Breast epithelium (tissue), 3 donors: Measurements from ENCODE around the gene ROBO2.

Source experiments
- POLR2A ChIP-seq: fragments of 450-650 bp; IDR thresholded peaks from one replicate; pipeline ENCODE4 v1.6.1; 2016; ENCODE audit warnings: antibody characterized with exemption, mild to moderate bottlenecking, moderate library complexity
- TF ChIP-seq, protein P1 (sequence below), 3 donors: fragments of 450-650 bp; IDR thresholded peaks; one replicate each; pipeline ENCODE4 v1.5.1; 2016 to 2017; ENCODE audit warnings: antibody characterized with exemption in 3 of 3, mild to moderate bottlenecking in 3 of 3, moderate library complexity in 3 of 3

DNA sequence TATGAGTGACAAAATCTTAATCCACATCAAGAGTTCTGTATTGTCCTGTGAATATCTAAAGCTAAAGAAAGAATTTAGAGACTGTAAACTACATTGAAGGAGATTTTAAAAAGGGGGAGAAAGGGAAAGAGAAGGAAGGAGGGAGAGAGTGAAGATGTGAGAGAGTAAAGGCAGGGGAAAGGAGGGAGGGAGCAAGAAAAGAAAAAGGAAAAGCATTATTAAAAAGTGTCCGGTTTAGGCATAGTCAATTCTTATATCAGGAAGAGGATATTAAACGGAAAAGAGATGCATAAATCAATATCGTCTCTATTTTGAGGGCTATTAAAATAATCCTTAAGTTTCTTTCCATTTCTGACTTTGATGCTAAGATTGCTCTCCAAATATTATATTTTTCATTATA lies 332.1 kb downstream of the ROBO2 start:
- TF ChIP-seq, protein P1, sequence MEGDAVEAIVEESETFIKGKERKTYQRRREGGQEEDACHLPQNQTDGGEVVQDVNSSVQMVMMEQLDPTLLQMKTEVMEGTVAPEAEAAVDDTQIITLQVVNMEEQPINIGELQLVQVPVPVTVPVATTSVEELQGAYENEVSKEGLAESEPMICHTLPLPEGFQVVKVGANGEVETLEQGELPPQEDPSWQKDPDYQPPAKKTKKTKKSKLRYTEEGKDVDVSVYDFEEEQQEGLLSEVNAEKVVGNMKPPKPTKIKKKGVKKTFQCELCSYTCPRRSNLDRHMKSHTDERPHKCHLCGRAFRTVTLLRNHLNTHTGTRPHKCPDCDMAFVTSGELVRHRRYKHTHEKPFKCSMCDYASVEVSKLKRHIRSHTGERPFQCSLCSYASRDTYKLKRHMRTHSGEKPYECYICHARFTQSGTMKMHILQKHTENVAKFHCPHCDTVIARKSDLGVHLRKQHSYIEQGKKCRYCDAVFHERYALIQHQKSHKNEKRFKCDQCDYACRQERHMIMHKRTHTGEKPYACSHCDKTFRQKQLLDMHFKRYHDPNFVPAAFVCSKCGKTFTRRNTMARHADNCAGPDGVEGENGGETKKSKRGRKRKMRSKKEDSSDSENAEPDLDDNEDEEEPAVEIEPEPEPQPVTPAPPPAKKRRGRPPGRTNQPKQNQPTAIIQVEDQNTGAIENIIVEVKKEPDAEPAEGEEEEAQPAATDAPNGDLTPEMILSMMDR (IDR thresholded peaks at IDR 0.05): no peak
- TF ChIP-seq POLR2A: no peak
